RKO (cell line): ENCODE measurements around the gene NPAS3.
A peak's percentile ranks its signal among the peaks of the same experiment; 100 is the strongest.
"Not testable (repeated sequence)": the region's sequence is repeated elsewhere in the genome, so short reads cannot be mapped to it uniquely, and the experiment has no call there.

ENCODE experiments used
- DNase-seq: peaks from one replicate; pipeline ENCODE4 v3.0.0-alpha.2; 2016; ENCODE audit warnings: low spot score

The NPAS3 gene

DNA sequence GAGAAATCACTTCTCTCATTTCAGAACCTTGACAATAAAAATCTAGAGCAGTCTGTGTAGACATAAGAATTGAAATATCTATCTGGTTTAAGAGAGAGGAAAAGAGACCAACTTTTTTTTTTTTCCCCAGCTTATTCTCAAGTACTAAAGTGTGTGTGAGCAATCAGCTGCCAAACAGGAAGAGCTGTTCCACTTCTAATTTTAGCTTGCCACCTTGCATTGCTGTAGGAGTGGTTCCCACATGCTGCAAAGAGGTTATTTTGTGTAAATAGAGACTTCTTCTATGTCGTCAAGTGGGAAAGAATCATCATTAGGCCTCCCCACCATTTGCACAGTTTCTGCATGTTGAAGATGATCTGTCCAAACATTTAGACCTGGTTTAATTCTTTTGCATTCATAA, 142.6 kb downstream of the NPAS3 start:
- no peak for DNase-seq

DNA sequence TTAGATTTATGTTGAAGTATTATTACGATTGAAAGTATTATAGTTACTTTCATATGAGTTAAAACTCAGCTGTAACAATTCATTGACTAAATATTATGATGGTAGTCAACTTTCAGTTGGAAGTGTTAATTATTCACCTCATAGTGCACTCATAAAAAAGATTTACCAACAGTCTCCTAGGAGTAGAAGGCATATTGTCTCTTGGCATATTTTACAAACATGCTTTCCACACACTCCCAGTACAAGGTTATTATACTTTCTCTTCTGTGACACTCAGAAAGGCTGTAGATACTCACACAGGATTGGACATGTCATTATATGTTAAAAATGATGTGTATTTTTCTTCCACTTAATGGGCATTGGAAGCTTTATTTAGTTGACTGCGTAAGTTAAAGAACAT, 147.1 kb downstream of the NPAS3 start:
- DNase-seq = no peak

DNA sequence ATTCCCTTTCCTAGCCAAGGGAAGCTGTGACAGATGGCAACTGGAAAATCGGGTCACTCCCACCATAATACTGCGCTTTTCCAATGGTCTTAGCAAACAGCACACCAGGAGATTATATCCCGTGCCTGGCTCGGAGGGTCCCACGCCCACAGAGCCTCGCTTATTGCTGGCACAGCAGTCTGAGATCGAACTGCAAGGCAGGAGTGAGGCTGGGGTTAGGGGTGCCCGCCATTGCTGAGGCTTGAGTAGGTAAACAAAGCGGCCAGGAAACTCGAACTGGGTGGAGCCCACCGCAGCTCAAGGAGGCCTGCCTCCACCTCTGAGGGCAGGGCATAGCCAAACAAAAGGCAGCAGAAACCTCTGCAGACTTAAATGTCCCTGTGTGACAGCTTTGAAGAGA, 149.6 kb downstream of the NPAS3 start:
- not testable (repeated sequence) for DNase-seq

GRCh38 chr14:33098016-33098415, 159.3 kb downstream of the NPAS3 start:
- no peak for DNase-seq

GRCh38 chr14:33103489-33103888, 164.8 kb downstream of the NPAS3 start:
- no peak for DNase-seq

GRCh38 chr14:33103966-33104365, 165.3 kb downstream of the NPAS3 start:
- no peak for DNase-seq

DNA sequence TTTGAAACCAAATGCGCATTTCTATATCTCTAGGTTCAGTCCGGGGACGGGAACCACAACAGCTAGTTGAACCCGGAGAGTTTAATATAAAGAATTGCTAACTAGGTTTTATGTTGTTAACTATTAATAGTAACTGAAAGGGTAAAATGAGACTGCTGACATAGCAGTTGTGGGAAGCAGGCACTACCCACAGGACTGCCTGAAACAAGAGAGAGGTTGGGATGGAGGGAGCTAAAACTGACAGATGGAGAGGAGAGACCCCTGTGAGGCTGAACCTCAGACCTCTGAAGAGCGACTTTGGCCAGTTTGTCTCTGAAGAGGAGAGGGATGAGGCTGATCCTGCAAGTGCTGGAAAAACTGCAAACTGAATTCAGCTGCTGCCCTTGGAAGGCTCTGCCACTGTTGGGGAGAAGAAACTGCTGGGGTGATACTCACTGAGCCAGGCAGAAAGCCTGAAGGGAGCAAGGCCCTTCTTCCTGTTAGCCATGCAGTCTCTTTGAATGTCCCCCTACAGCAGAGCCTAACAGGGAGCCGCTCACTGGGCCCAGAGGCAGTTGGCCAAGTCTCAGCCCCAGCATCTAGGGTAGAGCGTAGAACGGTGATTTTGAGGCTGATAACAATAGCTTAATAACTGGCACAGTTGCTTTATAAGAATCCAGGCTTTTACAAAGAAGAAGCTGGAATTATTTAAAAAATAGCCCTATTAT, 172.2 kb downstream of the NPAS3 start:
- DNase-seq = no peak

DNA sequence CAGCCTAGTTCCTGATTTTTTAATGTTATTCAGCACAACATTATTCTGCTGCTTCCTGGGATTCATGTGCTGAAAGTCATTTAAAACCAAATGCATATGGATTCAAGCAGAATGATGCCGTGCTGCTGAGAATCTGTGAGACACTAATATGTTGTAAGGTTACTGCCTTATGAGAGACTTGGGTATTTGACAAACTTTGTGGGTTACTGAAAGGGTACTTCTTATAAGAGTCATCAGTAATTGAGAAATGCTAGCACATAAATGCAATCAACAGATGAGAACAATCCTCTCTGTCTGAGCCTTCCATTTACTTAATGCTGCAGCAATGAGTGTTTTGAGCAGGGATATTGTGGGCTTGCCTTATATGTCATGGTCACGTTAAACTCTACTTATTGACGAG, 175.7 kb downstream of the NPAS3 start:
- no peak for DNase-seq

DNA sequence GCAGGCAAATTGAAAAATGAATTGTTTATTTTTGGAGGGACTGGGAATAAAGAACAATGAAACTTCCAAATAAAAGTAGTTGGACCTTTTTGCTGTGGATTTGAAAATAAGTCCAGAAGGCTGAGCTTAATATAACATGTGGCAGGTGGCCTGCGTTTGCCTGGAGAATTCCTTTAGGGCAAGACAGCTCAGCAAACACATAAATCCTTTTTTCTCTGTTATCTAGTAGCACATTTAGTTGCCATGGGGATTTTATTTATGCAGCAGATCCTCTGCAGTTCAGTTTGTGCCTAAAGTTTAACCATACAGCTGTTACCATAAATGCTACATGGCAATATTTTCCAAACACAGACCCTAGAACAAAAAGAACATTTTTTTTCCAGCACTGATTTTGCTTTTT, 180.0 kb downstream of the NPAS3 start:
- DNase-seq = no peak

DNA sequence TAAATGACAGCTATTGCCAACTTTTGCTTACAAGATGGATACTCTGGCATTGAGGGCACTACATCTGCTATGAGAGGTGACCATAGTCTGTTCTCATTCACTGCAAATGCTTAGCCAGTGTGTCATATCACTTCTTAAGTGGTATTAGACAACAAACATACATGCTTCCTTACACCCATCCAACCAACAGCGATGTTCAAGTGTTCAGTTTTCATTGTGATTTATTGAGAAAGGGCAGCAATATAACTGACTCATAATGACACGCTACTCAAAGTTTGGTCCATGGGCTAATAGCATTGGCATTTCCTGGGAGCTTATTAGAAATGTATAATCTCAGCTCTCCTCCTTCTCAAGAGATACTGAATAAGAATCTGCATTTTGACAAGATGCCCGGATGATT, 181.7 kb downstream of the NPAS3 start:
- peak; percentile 40 for DNase-seq

DNA sequence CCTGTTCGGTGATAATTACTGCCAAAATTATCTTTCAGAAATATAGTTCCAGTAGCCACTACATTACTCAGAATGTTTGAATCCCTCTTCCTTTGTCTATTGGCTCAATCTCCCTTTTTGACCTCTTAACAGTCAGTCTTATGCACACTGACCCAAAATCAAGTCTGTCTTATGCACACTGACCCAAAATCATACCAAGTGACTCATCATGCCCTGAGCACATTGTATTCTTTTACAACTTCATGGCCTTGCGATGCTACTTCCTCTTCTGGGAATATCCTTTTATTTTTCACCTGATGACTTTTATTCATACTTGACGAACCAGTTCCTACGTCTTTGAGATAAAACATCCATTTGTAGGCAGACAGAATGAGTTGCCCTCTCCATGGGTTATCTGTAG, 182.3 kb downstream of the NPAS3 start:
- DNase-seq = no peak

- DNase-seq = no peak
Measured at GRCh38 chr14:33123281-33123680, 184.6 kb downstream of the NPAS3 start.

DNA sequence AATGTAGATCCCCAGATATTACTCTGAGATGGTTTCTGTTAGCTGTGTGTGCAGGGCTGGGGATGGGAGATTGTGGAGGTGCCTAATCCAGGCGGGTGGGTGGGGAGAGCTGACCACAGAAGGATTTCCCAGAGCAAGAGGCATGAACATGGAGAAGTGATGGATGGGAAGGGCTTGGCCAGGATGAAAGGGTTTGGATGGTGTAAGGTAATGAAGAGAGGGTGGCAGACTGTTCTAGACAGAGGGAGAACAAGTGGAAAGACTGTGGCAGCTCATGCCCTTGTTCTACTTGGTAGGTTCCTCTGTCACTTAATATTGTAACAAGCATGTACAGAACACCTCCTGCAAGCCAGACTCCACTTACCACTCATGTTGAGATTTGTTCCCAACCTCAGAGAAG, 187.8 kb downstream of the NPAS3 start:
- DNase-seq = no peak

DNA sequence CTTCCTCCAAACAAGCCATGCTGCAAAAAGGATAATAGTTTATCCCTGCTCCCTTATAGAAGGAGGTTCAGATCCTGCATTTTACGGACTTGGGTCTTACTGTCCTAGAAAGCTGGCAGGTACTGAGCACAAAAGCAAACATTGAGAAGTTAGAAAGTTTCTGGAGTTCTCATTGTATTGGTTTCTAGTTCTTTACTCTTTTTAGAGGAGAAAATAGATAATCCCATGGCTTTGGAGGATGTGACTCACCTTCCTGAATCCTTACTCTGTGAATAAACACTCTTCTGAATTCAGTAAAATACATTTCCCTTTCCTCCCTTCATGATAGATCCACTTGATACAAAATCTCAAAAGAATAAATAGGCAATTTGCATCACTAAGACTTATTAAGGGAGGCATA, 188.9 kb downstream of the NPAS3 start:
- no peak for DNase-seq

- DNase-seq = no peak
Measured at GRCh38 chr14:33131801-33132200, 193.1 kb downstream of the NPAS3 start.

- no peak for DNase-seq
Measured at GRCh38 chr14:33134162-33134561, 195.5 kb downstream of the NPAS3 start.

DNA sequence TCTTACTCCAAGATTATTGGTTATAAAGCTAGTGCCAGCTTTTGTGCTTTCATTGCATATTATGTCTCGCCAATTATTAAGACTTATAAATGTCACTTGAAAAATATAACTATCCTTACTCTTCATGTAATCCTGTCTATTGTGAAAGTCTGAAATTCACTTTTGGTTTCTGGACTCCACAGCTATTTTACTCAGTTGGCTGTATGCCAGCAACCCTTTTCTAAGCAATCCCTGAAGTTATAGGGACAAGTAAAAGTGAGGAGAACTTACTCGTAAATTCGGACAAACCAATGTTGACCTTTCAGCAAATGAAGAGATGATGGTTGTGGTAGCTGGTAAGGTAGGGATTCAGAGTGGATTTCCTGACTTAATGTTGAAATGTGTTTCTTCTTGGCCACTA, 196.3 kb downstream of the NPAS3 start:
- DNase-seq = no peak

DNA sequence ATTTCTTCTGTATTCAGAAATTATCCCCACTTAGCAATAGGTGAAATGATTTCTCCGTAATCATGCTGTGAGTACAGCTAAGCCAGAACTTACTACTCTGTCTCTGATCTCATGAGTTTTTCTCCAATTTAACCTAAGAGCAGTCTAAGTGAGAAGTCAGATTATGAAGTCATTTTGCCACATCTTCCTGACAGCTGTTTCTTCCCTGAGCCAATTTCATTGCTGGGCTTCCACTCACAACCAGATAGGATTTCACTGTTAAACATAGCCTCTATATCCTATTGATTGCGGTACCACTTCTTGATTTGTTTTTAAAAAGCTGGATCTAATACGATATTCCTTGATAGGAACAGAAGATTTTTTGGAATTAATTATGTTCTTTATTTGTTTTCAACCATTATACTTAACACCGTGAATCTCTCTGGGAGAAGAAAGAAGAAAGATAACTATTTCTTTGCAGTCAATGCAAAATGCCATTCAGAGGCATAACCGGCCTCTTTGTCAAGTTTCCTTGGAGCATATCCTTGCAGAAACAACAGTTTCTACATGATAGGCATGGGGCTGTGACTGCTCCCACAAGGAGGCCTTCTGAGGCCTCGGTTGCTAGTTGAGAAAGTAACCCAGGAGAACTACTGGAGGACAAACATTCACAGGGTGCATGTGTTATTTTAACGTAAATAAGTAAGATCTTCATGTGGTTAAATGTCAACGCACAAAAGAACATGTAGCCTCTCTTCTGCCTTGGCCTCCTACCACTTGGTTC, 212.2 kb downstream of the NPAS3 start:
- DNase-seq = no peak

DNA sequence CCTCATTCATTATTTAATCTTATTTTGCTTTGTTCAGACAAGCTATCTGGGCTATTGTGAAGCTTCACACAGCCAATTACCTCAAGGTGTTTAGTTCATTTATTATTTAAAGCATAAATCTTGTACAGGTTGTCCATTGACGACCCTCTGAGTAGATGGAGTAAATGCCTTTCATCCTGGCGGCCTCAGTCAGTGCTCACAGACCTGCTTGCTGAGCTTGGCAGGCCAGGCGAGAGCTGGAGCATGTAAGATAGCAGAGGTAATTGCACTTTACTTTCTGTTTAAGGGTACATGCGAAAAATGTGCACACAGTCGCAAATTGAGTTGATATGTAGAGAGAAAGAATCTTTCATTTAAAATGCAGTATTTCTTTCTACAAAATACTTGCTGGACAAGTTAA, 224.4 kb downstream of the NPAS3 start:
- DNase-seq = no peak

DNA sequence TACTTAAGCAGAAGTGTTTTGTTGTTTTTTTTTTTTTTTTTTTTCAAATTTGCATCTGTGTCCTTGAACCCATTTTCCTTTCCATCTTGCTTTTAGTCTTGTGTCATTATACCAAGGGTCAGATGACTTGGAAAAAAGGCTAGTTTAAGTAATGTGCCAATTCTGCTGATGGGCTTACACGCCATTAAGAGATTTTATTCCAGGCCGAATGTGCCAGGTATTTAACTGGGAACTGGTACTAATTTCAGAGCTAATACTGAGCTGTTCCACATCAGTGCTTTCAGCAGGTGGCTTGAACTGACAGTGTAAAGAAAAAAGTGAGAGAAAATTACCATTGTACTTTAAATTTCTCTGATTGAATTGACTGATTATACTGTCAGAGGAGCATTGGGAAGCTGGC, 224.9 kb downstream of the NPAS3 start:
- no peak for DNase-seq

- no peak for DNase-seq
Measured at GRCh38 chr14:33165144-33165925, 226.7 kb downstream of the NPAS3 start.

DNA sequence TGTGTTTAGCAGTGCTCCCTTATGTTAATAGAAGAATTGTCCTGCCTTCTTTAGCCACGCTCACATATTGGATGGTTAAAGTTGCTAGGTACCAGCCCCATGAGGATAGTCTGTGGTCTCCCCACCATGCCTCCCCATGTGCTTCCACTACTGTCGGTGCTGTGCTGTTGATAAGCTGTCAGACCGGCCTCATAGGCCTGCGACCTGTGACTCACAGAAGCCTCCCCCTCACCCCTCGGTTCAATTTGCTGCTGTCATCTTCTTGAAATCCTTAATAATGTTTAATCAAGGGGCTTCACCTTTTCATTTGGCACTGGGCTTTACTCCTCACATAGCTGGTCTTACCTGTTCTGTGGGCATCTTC, 227.2 kb downstream of the NPAS3 start:
- DNase-seq = no peak

- no peak for DNase-seq
Measured at GRCh38 chr14:33175951-33176350, 237.3 kb downstream of the NPAS3 start.
